ENCODE measurements around the gene VCL. TPM values are rescaled to one million over a fixed set of nuclear protein-coding genes. Genes with fewer than 3 reads are reported as not detected.

The VCL gene
- total and polyA plus RNA-seq, 2 of the 8 experiments (the other 6 are each of a cell fraction or from before 2014, with no cell fraction given) = 119 to 377 TPM

DNA sequence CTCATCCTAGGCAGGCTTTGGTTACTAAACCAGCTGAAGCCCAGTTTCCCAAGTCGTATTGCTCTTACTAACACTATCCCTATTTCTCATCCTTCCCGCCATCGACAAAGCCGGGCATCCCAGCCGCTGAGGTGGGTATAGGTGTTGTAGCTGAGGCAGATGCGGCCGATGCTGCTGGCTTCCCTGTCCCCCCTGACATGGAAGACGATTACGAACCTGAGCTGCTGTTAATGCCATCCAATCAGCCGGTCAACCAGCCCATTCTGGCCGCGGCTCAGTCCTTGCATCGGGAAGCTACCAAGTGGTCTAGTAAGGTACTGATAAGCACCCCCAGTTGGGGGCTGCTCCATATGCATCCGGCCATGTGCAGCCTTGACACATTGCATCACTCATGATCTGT lies 113.9 kb downstream of the VCL start:
- H3K18ac ChIP-seq (ENCODE audit: extremely low read depth, low read length) = no peak overlapping the region
- 0 out of 4 replicates have a peak, but pooled peaks cover 0 to 3% of the 10 kb centered on the region in 2 experiments for H3K79me2 ChIP-seq (ENCODE audit: control insufficient read depth in 1 of 2, insufficient read depth in 2 of 2, low read length in 2 of 2)
- 95% methylated on average over 14 of the region's 14 CpGs; no CpG with 5 or more reads in 1 of the 2 experiments for WGBS, 2 experiments (ENCODE audit: extremely low coverage in 1 of 2, insufficient coverage in 1 of 2, insufficient read length in 1 of 2, insufficient replicate concordance in 2 of 2, low coverage in 1 of 2, low lambda C conversion rate in 2 of 2, missing lambda C conversion rate in 1 of 2)
- H3K4me1 ChIP-seq (replicated peaks in 1 of 4; ENCODE audit: control insufficient read depth in 3 of 4, insufficient read depth in 4 of 4, low read length in 3 of 4) = no peaks in the 10 kb centered on the region
- H3K4me3 ChIP-seq (ENCODE audit: extremely low read depth in 1 of 4, insufficient read depth in 2 of 4, low read depth in 3 of 4, low read length in 4 of 4) = no peak overlapping the region
- no peak overlapping the region for H2AFZ ChIP-seq (ENCODE audit: low read length)
- no peak overlapping the region for H2AK5ac ChIP-seq (ENCODE audit: low read depth, low read length)
- no peaks in the 10 kb centered on the region for H3K9me3 ChIP-seq (ENCODE audit: insufficient read depth in 2 of 2, low read depth in 1 of 2, low read length in 1 of 2)
- H4K8ac ChIP-seq (ENCODE audit: extremely low read depth, insufficient read depth, low read length) = no peak overlapping the region; the same call in 1 of the 2 replicates
- no peak overlapping the region for H2BK5ac ChIP-seq (ENCODE audit: low read depth, low read length)
- no peak for TF ChIP-seq POLR2AphosphoS5 (IDR thresholded peaks at IDR 0.05; ENCODE audit: low read depth, low read length)
- H4K20me1 ChIP-seq (replicated peaks in 1 of 2; ENCODE audit: control insufficient read depth in 1 of 2, insufficient read depth in 2 of 2, low read length in 2 of 2) = peaks cover 4 to 5% of the 10 kb centered on the region in 2 experiments
- no peak overlapping the region for H3K56ac ChIP-seq (replicated peaks; ENCODE audit: insufficient read length, low read depth, low read length)
- H2BK120ac ChIP-seq (replicated peaks; ENCODE audit: low read depth, low read length) = no peak overlapping the region
- ChIA-PET CTCF (ENCODE audit: partially characterized antibody) (interaction anchor here (0.8 kb wide), 1 partner anchor 232 kb away, joined by 4 read pairs; no protein-coding TSS in a partner anchor), POLR2A (ENCODE audit: partially characterized antibody) (interaction anchor here (2.2 to 2.9 kb wide), 2 partner anchors 12 to 16 kb away, joined by 9 to 11 read pairs; no protein-coding TSS in a partner anchor)
- H3K4me2 ChIP-seq (ENCODE audit: insufficient read depth in 1 of 2, low read depth in 2 of 2, low read length in 2 of 2) = no peak overlapping the region
- no peak overlapping the region for H2BK20ac ChIP-seq (ENCODE audit: low read length)
- no peak for FAIRE-seq
- DNase-seq (ENCODE audit: low read depth in 1 of 2, low spot score in 2 of 2) = no peak
- no peaks in the 10 kb centered on the region; the same call in 1 of the 2 replicates for H3K23me2 ChIP-seq (ENCODE audit: low read depth, low read length)
- H3K9ac ChIP-seq (replicated peaks in 1 of 4; ENCODE audit: extremely low read depth in 1 of 4, low read depth in 3 of 4, low read length in 3 of 4) = no peak overlapping the region
- H4K91ac ChIP-seq (replicated peaks; ENCODE audit: insufficient read length, low read length) = no peak overlapping the region
- H2BK15ac ChIP-seq (ENCODE audit: low read length) = no peak overlapping the region
- H3K4ac ChIP-seq (replicated peaks; ENCODE audit: insufficient read length, low read depth, low read length) = no peak overlapping the region
- no peak overlapping the region for H4K5ac ChIP-seq (ENCODE audit: insufficient read length, low read depth, low read length)
- no peaks in the 10 kb centered on the region for H3K79me1 ChIP-seq (ENCODE audit: low read depth, low read length)
- H3K27ac ChIP-seq (ENCODE audit: low read depth, low read length) = no peak overlapping the region
- H2BK12ac ChIP-seq (ENCODE audit: low read depth, low read length) = no peak overlapping the region
- H3K27me3 ChIP-seq (replicated peaks in 1 of 4; ENCODE audit: control insufficient read depth in 3 of 4, extremely low read depth in 1 of 4, insufficient read depth in 3 of 4, low read length in 3 of 4) = no peaks in the 10 kb centered on the region
- H3K14ac ChIP-seq (ENCODE audit: insufficient read length) = no peak overlapping the region
- H3K23ac ChIP-seq (ENCODE audit: insufficient read length) = no peak overlapping the region
- peaks cover 64 to 98% (median 93%) of the 10 kb centered on the region in 4 experiments for H3K36me3 ChIP-seq (ENCODE audit: control insufficient read depth in 2 of 4, insufficient read depth in 4 of 4, low read length in 3 of 4)

Data from H1 (cell line).